ENCODE results near the gene ECHS1. TPM values are rescaled to one million over a fixed set of nuclear protein-coding genes. Genes with fewer than 3 reads are reported as not detected.

ECHS1 gene
- total and polyA plus RNA-seq, 2 donors (not counting 1 experiment from before 2014, with no cell fraction given): 19.3 to 29.5 TPM

DNA sequence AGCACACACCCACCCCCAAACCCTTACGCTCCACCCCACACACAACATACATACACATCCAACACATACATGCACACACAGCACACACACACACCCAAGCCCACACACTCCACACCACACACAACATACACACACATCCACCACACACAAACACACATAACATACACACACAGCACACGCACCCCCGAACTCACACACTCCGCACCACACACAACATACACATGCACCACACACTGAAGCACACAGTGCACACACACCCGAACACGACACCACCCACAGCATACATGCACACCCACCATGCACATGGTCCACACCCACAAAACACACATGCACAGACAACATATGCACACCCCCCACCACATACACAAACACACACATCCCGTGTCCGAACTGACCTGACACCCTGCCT, 24.0 kb downstream of the ECHS1 start:
- Histone ChIP-seq H3K79me2 (ENCODE audit: control insufficient read depth, insufficient read depth, low read length) (no peaks in the 10 kb centered on the region), H3K36me3 (replicated peaks in 1 of 2; ENCODE audit: control extremely low read depth in 1 of 2, control insufficient read depth in 1 of 2, extremely low read depth in 1 of 2, insufficient read depth in 2 of 2, low read length in 1 of 2) (no peaks in the 10 kb centered on the region), H3K27me3 (replicated peaks in 1 of 4; ENCODE audit: control extremely low read depth in 1 of 4, control insufficient read depth in 3 of 4, insufficient read depth in 4 of 4, low read length in 3 of 4) (peaks cover 0 to 24% (median 8%) of the 10 kb centered on the region in 4 experiments), H3K4me2 (replicated peaks; ENCODE audit: low read depth, low read length, poor library complexity, severe bottlenecking) (no peak overlapping the region), H3K9me3 (ENCODE audit: control extremely low read depth in 1 of 3, control insufficient read depth in 2 of 3, insufficient read depth in 1 of 3, low read length in 2 of 3) (peaks cover 0 to 15% (median 0%) of the 10 kb centered on the region in 3 donors), H3K9ac (ENCODE audit: low read length) (no peak overlapping the region), H3K4me1 (ENCODE audit: control insufficient read depth in 2 of 2, insufficient read depth in 2 of 2, low read length in 2 of 2) (peaks cover 0 to 3% of the 10 kb centered on the region in 2 donors), H3K27ac (ENCODE audit: low read length in 2 of 2) (no peak overlapping the region), H3K4me3 (ENCODE audit: control extremely low read depth in 1 of 5, extremely low read depth in 1 of 5, insufficient read depth in 1 of 5, low read depth in 2 of 5, low read length in 4 of 5) (no peak overlapping the region), H2AFZ (ENCODE audit: insufficient read depth, low read depth, low read length, poor library complexity, severe bottlenecking) (no peak overlapping the region), H4K20me1 (ENCODE audit: control insufficient read depth, insufficient read depth, low read length, poor library complexity, severe bottlenecking) (no peaks in the 10 kb centered on the region)
- WGBS (ENCODE audit: insufficient coverage): 91% methylated on average over 8 of the region's 8 CpGs
- TF ChIP-seq, protein P1, sequence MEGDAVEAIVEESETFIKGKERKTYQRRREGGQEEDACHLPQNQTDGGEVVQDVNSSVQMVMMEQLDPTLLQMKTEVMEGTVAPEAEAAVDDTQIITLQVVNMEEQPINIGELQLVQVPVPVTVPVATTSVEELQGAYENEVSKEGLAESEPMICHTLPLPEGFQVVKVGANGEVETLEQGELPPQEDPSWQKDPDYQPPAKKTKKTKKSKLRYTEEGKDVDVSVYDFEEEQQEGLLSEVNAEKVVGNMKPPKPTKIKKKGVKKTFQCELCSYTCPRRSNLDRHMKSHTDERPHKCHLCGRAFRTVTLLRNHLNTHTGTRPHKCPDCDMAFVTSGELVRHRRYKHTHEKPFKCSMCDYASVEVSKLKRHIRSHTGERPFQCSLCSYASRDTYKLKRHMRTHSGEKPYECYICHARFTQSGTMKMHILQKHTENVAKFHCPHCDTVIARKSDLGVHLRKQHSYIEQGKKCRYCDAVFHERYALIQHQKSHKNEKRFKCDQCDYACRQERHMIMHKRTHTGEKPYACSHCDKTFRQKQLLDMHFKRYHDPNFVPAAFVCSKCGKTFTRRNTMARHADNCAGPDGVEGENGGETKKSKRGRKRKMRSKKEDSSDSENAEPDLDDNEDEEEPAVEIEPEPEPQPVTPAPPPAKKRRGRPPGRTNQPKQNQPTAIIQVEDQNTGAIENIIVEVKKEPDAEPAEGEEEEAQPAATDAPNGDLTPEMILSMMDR (IDR thresholded peaks at IDR 0.05): no peak
- TF ChIP-seq EZH2 (IDR thresholded peaks at IDR 0.05; ENCODE audit: borderline replicate concordance, insufficient read depth, low read depth, low read length, poor library complexity, severe bottlenecking): no peak
- Mint-ChIP-seq H3K4me1 (peaks cover 10% of the 10 kb centered on the region), H3K27ac (no peak overlapping the region), H3K4me3 (no peak overlapping the region), H3K27me3 (peaks cover 21% of the 10 kb centered on the region), H3K9me3 (ENCODE audit: insufficient read depth) (no peaks in the 10 kb centered on the region)
- DNase-seq (no peak), ATAC-seq (ENCODE audit: low read depth) (no peak)
- intact Hi-C loops (cut with micrococcal nuclease): no loop called here
- ChIA-PET CTCF (no interaction called here), POLR2A (no interaction called here)

DNA sequence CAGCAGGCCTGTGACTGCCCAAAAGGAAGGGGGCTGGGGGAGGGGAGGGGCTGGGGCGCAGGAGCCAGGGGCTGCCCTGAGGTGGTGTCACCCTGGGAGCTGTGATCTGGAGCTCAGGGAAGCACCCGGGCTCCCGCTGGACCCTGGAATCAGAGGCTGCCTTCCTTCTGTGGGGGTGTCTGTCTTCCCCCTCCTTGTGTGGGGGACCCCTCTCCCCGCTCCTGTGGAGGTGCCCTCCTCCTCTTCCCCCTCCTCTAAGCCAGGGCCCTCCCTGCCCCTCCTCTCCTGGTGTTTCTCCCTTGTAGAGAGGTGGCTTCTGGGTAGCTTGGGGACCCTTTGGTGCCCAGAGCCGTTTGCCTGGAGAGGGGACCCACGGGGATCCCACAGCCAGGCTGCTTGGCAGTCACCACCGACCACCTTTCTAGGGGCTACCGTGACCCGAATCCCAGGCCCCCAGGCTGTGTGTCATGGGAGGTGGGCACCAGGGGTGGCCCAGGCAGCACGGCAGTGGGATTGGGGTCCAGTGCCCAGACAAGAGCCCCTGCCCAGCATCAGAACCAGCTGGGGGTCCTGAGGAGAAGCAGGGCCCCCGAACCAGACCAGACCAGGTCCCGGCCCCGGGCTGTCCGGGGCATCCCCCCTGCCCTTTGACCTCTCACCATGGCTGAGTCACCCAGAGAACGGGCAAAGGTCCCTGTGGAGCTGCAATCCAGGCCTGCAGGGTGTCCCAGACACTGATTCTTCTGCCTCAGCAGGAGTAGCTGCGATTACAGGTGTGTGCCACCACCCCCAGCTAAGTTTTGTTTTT, 25.2 kb downstream of the ECHS1 start:
- no peaks in the 10 kb centered on the region for H3K9me3 Mint-ChIP-seq (ENCODE audit: insufficient read depth)
- DNase-seq (no peak), ATAC-seq (ENCODE audit: low read depth) (no peak)
- H2AFZ ChIP-seq (ENCODE audit: insufficient read depth, low read depth, low read length, poor library complexity, severe bottlenecking): no peak overlapping the region
- intact Hi-C loops (cut with micrococcal nuclease): no loop called here
- 73% methylated on average over 12 of the region's 16 CpGs for WGBS (ENCODE audit: insufficient coverage)
- POLR2A ChIA-PET: no interaction called here
- TF ChIP-seq, protein P1 (IDR thresholded peaks at IDR 0.05): no peak
- H3K27me3 Mint-ChIP-seq: peaks cover 29% of the 10 kb centered on the region
- H3K27ac ChIP-seq (ENCODE audit: low read length in 2 of 2): no peak overlapping the region
- H3K27me3 ChIP-seq (replicated peaks in 1 of 4; ENCODE audit: control extremely low read depth in 1 of 4, control insufficient read depth in 3 of 4, insufficient read depth in 4 of 4, low read length in 3 of 4): peaks cover 0 to 33% (median 13%) of the 10 kb centered on the region in 4 experiments
- H3K4me1 ChIP-seq (ENCODE audit: control insufficient read depth in 2 of 2, insufficient read depth in 2 of 2, low read length in 2 of 2): peaks cover 0 to 3% of the 10 kb centered on the region in 2 donors
- CTCF ChIA-PET: interaction anchor here (1.1 kb wide), 1 partner anchor 18 kb away, joined by 5 read pairs; no protein-coding TSS in a partner anchor
- H3K79me2 ChIP-seq (ENCODE audit: control insufficient read depth, insufficient read depth, low read length): no peaks in the 10 kb centered on the region
- peaks cover 0 to 21% (median 0%) of the 10 kb centered on the region in 3 donors for H3K9me3 ChIP-seq (ENCODE audit: control extremely low read depth in 1 of 3, control insufficient read depth in 2 of 3, insufficient read depth in 1 of 3, low read length in 2 of 3)
- H3K4me1 Mint-ChIP-seq: peaks cover 8% of the 10 kb centered on the region
- H3K9ac ChIP-seq (ENCODE audit: low read length): no peak overlapping the region
- no peak overlapping the region for H3K4me3 Mint-ChIP-seq
- H3K4me3 ChIP-seq (ENCODE audit: control extremely low read depth in 1 of 5, extremely low read depth in 1 of 5, insufficient read depth in 1 of 5, low read depth in 2 of 5, low read length in 4 of 5): no peak overlapping the region
- no peak overlapping the region for H3K27ac Mint-ChIP-seq
- H3K4me2 ChIP-seq (replicated peaks; ENCODE audit: low read depth, low read length, poor library complexity, severe bottlenecking): no peak overlapping the region
- H4K20me1 ChIP-seq (ENCODE audit: control insufficient read depth, insufficient read depth, low read length, poor library complexity, severe bottlenecking): no peaks in the 10 kb centered on the region
- no peaks in the 10 kb centered on the region for H3K36me3 ChIP-seq (replicated peaks in 1 of 2; ENCODE audit: control extremely low read depth in 1 of 2, control insufficient read depth in 1 of 2, extremely low read depth in 1 of 2, insufficient read depth in 2 of 2, low read length in 1 of 2)

All from B cell (primary cell).